Kidney (tissue), 14 donors: ENCODE results near the gene CIAO2B. TPM values are rescaled to one million over a fixed set of nuclear protein-coding genes. Genes with fewer than 3 reads are reported as not detected.

Source experiments
- DNase-seq, 5 donors: peaks; one replicate each; pipeline ENCODE4 v3.0.0-alpha.2; 2013 to 2020
- FAIRE-seq: peaks from 2 replicates; lab custom pipeline; 2012; peaks lifted over from hg19 to GRCh38; lab: Jason Lieb, UNC
- H3K27ac ChIP-seq, 2 donors: one replicate each; pipeline ENCODE4 v1.7.0; 2013; ENCODE audit warnings: low read depth in 2 of 2, low read length in 2 of 2, inconsistent platforms in 1 of 2
- H3K27me3 ChIP-seq: one replicate; pipeline ENCODE4 v1.7.1; 2013; ENCODE audit warnings: low read length, inconsistent platforms; ENCODE audit not compliant: control insufficient read depth, insufficient read depth
- H3K36me3 ChIP-seq, 3 donors: one replicate each; pipeline versions ENCODE4 v1.7.0 to v1.7.1; 2013; ENCODE audit warnings: low read length in 3 of 3, control low read depth in 1 of 3, inconsistent platforms in 1 of 3; ENCODE audit not compliant: insufficient read depth in 3 of 3, control insufficient read depth in 2 of 3
- H3K4me1 ChIP-seq, 3 donors: one replicate each; pipeline versions ENCODE4 v1.7.0 to v1.7.1; 2013; ENCODE audit warnings: low read length in 3 of 3, inconsistent platforms in 1 of 3, low read depth in 1 of 3; ENCODE audit not compliant: control insufficient read depth in 2 of 3, insufficient read depth in 2 of 3
- H3K4me3 ChIP-seq, 3 donors: one replicate each; pipeline versions ENCODE4 v1.7.0 to v1.8.1; 2013; ENCODE audit warnings: low read length in 3 of 3, control low read depth in 1 of 3, inconsistent platforms in 1 of 3
- H3K9ac ChIP-seq, 3 donors: one replicate each; pipeline versions ENCODE4 v1.7.0 to v1.7.1; 2013; ENCODE audit warnings: low read length in 3 of 3, control low read depth in 1 of 3, inconsistent platforms in 1 of 3
- H3K9me3 ChIP-seq, 3 donors: one replicate each; pipeline versions ENCODE4 v1.7.0 to v1.7.1; 2013; ENCODE audit warnings: low read length in 3 of 3, control low read depth in 1 of 3, inconsistent platforms in 1 of 3; ENCODE audit not compliant: control insufficient read depth in 2 of 3, insufficient read depth in 1 of 3
- CTCF ChIP-seq: IDR thresholded peaks from 3 replicates; pipeline ENCODE4 v1.5.1; 2012; ENCODE audit warnings: mild to moderate bottlenecking, moderate library complexity, borderline replicate concordance; ENCODE audit not compliant: insufficient read depth; ENCODE audit errors: extremely low read depth
- intact Hi-C: fragments of 100-400 bp; cut with DNase I; formaldehyde crosslinking; loops from one replicate; pipeline ENCODE4 v1.11.1; 2022
- polyA plus RNA-seq: library from polyadenylated mRNA; stranded (reverse); fragments of 350-450 nt; fragmentation: Illumina TruSeq; extraction: RNeasy Lipid Tissue Mini Kit (QIAGEN cat#74804); gene quantifications from one replicate; pipeline ENCODE4 v1.2.3, GENCODE V29; 2014; ENCODE audit warnings: low read depth, low replicate concordance; ENCODE audit not compliant: insufficient read depth
- total RNA-seq: library from RNA; stranded (reverse); fragmentation: NEBNext Ultra II Directional; extraction: Animal tissue kit (Norgen Biotek cat#: 25700); gene quantifications from one replicate; pipeline ENCODE4 v1.2.1, GENCODE V29; 2021
- donor health status: control.
- donor health status: control.
- donor health status: control.
- donor health status: control.
- donor health status: control.
- donor health status: DM: yes; HTN: yes; CAD: no.
- donor health status: Normal renal cell carcinoma (clear cell type).

Gene CIAO2B
- total and polyA plus RNA-seq, 2 donors from 2014 or later, result 71.2 to 284 TPM

GRCh38 chr16:66911112-66911511, 23.1 kb downstream of the CIAO2B start:
- intact Hi-C loops, result no loop called here
- Histone ChIP-seq H3K36me3 (peaks cover 0 to 23% (median 10%) of the 10 kb centered on the region in 3 donors), H3K9me3 (no peaks in the 10 kb centered on the region), H3K4me3 (no peak overlapping the region), H3K4me1 (peaks cover 0 to 21% (median 0%) of the 10 kb centered on the region in 3 donors), H3K9ac (peak overlapping the region in 1 of 3 donors; percentile 7), H3K27me3 (no peaks in the 10 kb centered on the region), H3K27ac (peak overlapping the region in 1 of 2 donors; percentile 61)
- no peak for FAIRE-seq
- peak in 1 of 5 donors; percentile 63 for DNase-seq
- no peak for TF ChIP-seq CTCF

GRCh38 chr16:66910175-66910940, 23.8 kb downstream of the CIAO2B start:
- H3K4me1 ChIP-seq, result peaks cover 0 to 24% (median 0%) of the 10 kb centered on the region in 3 donors
- peaks cover 0 to 23% (median 10%) of the 10 kb centered on the region in 3 donors for H3K36me3 ChIP-seq
- TF ChIP-seq CTCF, result no peak
- peak overlapping the region in 1 of 2 donors; percentile 47 for H3K27ac ChIP-seq
- no peaks in the 10 kb centered on the region for H3K27me3 ChIP-seq
- H3K9me3 ChIP-seq, result no peaks in the 10 kb centered on the region
- DNase-seq (peak in 1 of 5 donors; percentile 57), FAIRE-seq (no peak)
- H3K4me3 ChIP-seq, result no peak overlapping the region
- no peak overlapping the region for H3K9ac ChIP-seq
- intact Hi-C loops, result no loop called here

DNA sequence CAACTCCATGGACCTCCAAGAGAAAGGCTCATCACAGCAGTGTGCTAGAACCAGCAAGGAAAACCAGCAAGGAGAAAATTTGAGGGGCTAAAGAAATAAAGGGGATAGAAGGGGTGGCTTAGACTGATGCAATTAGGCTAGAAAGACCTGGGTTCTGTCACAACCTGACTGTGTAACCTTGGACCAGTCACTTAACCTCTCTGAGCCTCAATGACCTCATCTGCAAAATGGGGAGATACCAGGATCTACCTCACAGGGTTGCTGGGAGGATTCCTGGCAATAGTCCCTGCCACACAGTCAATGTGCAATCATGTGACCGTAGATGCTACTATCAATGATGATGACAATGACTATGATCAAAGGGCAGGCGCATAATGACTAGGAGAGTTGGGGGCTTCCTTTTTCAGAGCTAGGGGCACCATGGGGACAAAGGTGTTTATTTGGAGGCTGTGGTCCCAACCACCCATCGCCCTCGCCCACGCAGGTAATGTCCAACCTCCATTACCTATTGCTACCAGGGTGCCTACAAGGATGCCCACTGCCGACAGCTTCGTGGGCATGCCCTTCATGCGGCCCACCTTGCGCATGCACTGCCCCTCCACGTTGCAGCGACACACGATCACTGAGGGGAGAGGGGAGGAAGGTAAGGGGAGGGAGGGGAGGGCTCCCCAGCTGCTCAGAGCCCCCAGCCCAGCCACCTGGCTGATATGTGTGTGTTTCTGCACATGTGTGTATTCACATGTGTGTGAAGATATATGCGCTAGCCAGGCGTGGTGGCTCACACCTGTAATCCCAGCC, 25.2 kb downstream of the CIAO2B start:
- Histone ChIP-seq H3K27me3 (no peaks in the 10 kb centered on the region), H3K36me3 (peaks cover 0 to 11% (median 7%) of the 10 kb centered on the region in 3 donors), H3K4me1 (peaks cover 0 to 24% (median 0%) of the 10 kb centered on the region in 3 donors), H3K27ac (no peak overlapping the region), H3K9ac (no peak overlapping the region), H3K9me3 (no peaks in the 10 kb centered on the region), H3K4me3 (no peak overlapping the region)
- FAIRE-seq, result no peak
- peak in 1 of 5 donors; percentile 52 for DNase-seq
- intact Hi-C loops, result no loop called here
- TF ChIP-seq CTCF, result no peak
